Measurements from ENCODE around the gene GAB2. TPM values are rescaled to one million over a fixed set of nuclear protein-coding genes. Genes with fewer than 3 reads are reported as not detected.

Gene GAB2
- total and polyA plus RNA-seq, 2 of the 4 experiments (the other 2 are of a cell fraction) = 3.3 to 5.9 TPM

- Histone ChIP-seq H3K4me3 (ENCODE audit: insufficient read depth, low read depth, low read length) (no peak overlapping the region), H3K9me3 (ENCODE audit: control insufficient read depth, insufficient read depth, low read length) (no peaks in the 10 kb centered on the region), H3K27ac (ENCODE audit: insufficient read depth, low read length) (no peak overlapping the region), H2BK5ac (ENCODE audit: low read depth, low read length, poor library complexity, severe bottlenecking) (no peak overlapping the region), H4K5ac (ENCODE audit: low read depth, low read length) (no peak overlapping the region), H2AFZ (replicated peaks; ENCODE audit: low read length, poor library complexity) (peak overlapping the region; percentile 39), H2AK9ac (replicated peaks; ENCODE audit: low read depth, low read length, poor library complexity) (peak overlapping the region; percentile 6), H3K79me1 (ENCODE audit: low read depth in 1 of 2, low read length in 2 of 2) (peaks cover 20 to 25% of the 10 kb centered on the region in 2 experiments), H2BK15ac (ENCODE audit: low read depth, low read length) (no peak overlapping the region), H4K8ac (ENCODE audit: low read depth in 2 of 2, low read length in 2 of 2) (peak overlapping the region in 1 of 2 experiments; percentile 12; a peak in 1 of 4 replicates), H3K36me3 (ENCODE audit: control insufficient read depth, insufficient read depth, low read length) (no peaks in the 10 kb centered on the region), H3K9ac (ENCODE audit: low read depth, low read length) (no peak overlapping the region), H2AK5ac (ENCODE audit: low read depth, low read length) (0 out of 2 replicates have a peak overlapping the region, but pooled peaks have one; percentile 27), H3K18ac (ENCODE audit: low read depth, low read length) (no peak overlapping the region), H3K14ac (replicated peaks; ENCODE audit: low read depth, low read length) (no peak overlapping the region; the same call in 1 of the 2 replicates), H4K20me1 (ENCODE audit: insufficient read depth, low read length) (peaks cover 11% of the 10 kb centered on the region; the same call in 1 of the 2 replicates), H3K23ac (ENCODE audit: low read depth, low read length) (no peak overlapping the region), H3K4me2 (ENCODE audit: low read depth, low read length) (peak overlapping the region; percentile 14; the same call in 1 of the 2 replicates), H3K9me1 (ENCODE audit: insufficient read depth, low read length) (peaks cover 7% of the 10 kb centered on the region), H3K4me1 (ENCODE audit: control insufficient read depth, insufficient read depth, low read length) (peaks cover 5% of the 10 kb centered on the region), H2BK120ac (ENCODE audit: low read depth, low read length) (no peak overlapping the region), H2BK20ac (ENCODE audit: low read depth, low read length) (no peak overlapping the region), H3K4ac (ENCODE audit: low read depth, low read length) (no peak overlapping the region), H3K27me3 (ENCODE audit: control insufficient read depth, insufficient read depth, low read length) (no peaks in the 10 kb centered on the region), H4K91ac (ENCODE audit: insufficient read depth, low read depth, low read length) (0 out of 2 replicates have a peak overlapping the region, but pooled peaks have one; percentile 25), H3K56ac (ENCODE audit: extremely low read depth, insufficient read depth, low read length) (no peak overlapping the region)
- dilution Hi-C loops (cut with HindIII; ENCODE audit: low sequenced_read_pairs, unreplicated experiment) = no loop called here
- no TSS peak for BruUV-seq (replicated peaks)
- peak; percentile 41 for DNase-seq
- TF ChIP-seq CEBPB (IDR thresholded peaks at IDR 0.05; ENCODE audit: low read depth, low read length) (no peak), RAD21 (IDR thresholded peaks at IDR 0.05; ENCODE audit: low read length) (no peak), SMC3 (IDR thresholded peaks at IDR 0.05; ENCODE audit: low read depth, low read length) (no peak), CHD1 (IDR thresholded peaks at IDR 0.05; ENCODE audit: low read depth, low read length) (no peak), NFE2L2 (IDR thresholded peaks at IDR 0.05; ENCODE audit: low read depth, low read length) (no peak), MAZ (IDR thresholded peaks at IDR 0.05; ENCODE audit: borderline replicate concordance, low read depth, low read length) (no peak), MXI1 (IDR thresholded peaks at IDR 0.05; ENCODE audit: borderline replicate concordance, low read depth, low read length) (no peak), MAFK (IDR thresholded peaks at IDR 0.05; ENCODE audit: low read depth, low read length) (no peak), BHLHE40 (IDR thresholded peaks at IDR 0.05; ENCODE audit: low read depth, low read length) (no peak), RCOR1 (IDR thresholded peaks at IDR 0.05; ENCODE audit: insufficient replicate concordance, low read length) (no peak)
- peak; percentile 85 for ATAC-seq (ENCODE audit: low read depth)
- WGBS, 2 experiments (ENCODE audit: extremely low coverage in 2 of 2, insufficient read length in 1 of 2) = 100% methylated on average over 1 of the region's 7 CpGs; no CpG with 5 or more reads in 1 of the 2 experiments
- intact Hi-C loops (cut with micrococcal nuclease) = no loop called here
- CTCF ChIA-PET = no interaction called here
- POLR2A ChIA-PET (ENCODE audit: unreplicated experiment) = no interaction called here
- in situ Hi-C loops (cut with MboI; ENCODE audit: low sequenced_read_pairs) = no loop called here
Measured at GRCh38 chr11:78370406-78371172, 47.0 kb downstream of the GAB2 start.

All from IMR-90 (cell line).